Mononuclear cell (primary cell): ENCODE measurements around the gene ACTA1. TPM values are rescaled to one million over a fixed set of nuclear protein-coding genes. Genes with fewer than 3 reads are reported as not detected.

ENCODE experiments used
- H3K27me3 ChIP-seq: 2 replicates; pipeline ENCODE4 v1.6.0; 2011; ENCODE audit warnings: low read length, control low read depth; ENCODE audit not compliant: insufficient read depth
- H3K4me1 ChIP-seq: 2 replicates; pipeline ENCODE4 v1.5.1; 2011; ENCODE audit warnings: mild to moderate bottlenecking, low read length, control low read depth; ENCODE audit not compliant: insufficient read depth
- H3K4me3 ChIP-seq: 2 replicates; pipeline ENCODE4 v1.5.1; 2011; ENCODE audit warnings: mild to moderate bottlenecking, low read length, moderate library complexity
- H3K9me3 ChIP-seq: 2 replicates; pipeline ENCODE4 v1.5.1; 2011; ENCODE audit warnings: low read depth, mild to moderate bottlenecking, control low read depth, low read length
- total RNA-seq: library from RNA; depleted of rRNA; stranded (reverse); fragments of >200 nt; gene quantifications from one replicate; pipeline ENCODE4 v1.2.3, GENCODE V29; 2012

ACTA1 gene
- total RNA-seq, 1 donor: not detected

DNA sequence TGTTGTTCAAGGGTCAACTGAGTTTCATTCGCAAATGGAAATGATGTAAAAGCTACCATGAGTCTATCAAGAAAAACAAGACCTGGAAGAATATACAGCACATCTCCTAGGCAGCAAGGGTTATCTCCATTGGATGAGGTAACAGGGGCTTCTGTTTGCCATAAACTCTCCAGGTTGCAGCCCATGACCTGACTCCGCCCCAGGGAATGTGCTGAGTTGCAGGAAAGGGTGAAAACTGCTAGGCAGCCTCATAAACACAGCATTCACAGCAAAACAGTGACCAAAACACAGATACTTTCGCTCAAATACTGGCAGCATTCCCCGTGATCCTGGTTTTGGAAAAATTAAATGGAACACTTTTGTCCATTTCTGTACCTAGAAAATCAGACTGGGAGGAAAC lies 20.2 kb upstream of the ACTA1 start:
- Histone ChIP-seq H3K27me3 (no peaks in the 10 kb centered on the region), H3K9me3 (no peaks in the 10 kb centered on the region), H3K4me1 (no peaks in the 10 kb centered on the region), H3K4me3 (no peak overlapping the region)

DNA sequence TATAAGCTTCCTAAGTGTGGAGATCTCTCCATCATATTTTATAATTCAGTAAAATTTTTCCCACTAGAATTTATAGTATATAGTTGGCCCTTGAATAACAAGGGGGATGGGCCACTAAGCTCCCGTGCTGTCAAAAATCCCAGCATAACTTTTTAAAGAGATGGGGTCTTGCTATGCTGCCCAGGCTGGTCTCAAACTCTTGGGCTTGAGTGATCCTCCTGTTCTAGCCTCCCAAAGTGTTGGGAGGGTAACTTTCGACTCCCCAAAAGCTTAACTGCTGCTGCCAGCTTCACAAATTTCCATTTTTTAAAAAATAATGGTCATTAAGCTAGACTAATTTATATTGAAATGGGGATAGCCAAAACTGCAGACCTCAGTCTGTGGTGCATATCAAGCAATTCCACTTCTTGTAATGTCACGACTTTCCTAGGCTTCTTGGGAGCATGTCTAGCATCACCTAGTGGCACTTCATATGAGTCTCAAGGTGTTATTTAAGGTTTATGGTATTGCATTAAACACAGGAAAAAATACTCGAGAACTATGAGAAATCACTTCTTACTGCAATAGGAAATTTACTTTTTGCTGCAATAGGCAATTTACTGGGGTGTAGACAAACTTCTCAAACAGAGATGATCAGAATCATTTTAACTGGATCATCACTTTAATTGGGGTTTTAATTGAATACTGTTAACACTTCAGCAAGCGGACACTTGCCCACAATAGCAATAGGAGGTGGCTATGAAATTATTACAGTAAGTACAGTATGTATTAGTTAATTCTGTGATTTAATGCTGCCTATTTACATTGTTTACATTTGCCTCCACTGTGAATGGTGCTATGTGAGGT lies 19.3 kb upstream of the ACTA1 start:
- H3K27me3 ChIP-seq: no peaks in the 10 kb centered on the region
- no peak overlapping the region for H3K4me3 ChIP-seq
- no peaks in the 10 kb centered on the region for H3K9me3 ChIP-seq
- H3K4me1 ChIP-seq: no peaks in the 10 kb centered on the region

DNA sequence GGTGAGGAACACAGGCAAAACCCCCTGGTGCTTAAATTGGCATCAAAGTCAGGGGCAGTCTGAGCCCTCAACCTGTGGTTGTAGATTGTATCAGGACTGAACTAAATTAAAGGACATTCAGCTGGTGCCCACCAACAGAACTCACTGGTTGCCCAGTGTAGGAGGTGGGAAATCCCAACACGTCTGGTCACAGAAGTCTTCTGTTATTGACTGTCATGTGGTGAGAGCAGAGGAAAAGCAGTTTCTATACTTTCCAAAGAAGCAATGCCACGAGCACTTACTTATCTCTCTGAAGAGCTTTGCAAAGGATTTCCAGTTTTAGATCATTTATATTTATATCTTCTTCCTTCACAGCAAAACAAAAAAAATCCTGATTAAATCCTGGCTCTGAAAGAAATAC lies 15.0 kb upstream of the ACTA1 start:
- no peak overlapping the region for H3K4me3 ChIP-seq

DNA sequence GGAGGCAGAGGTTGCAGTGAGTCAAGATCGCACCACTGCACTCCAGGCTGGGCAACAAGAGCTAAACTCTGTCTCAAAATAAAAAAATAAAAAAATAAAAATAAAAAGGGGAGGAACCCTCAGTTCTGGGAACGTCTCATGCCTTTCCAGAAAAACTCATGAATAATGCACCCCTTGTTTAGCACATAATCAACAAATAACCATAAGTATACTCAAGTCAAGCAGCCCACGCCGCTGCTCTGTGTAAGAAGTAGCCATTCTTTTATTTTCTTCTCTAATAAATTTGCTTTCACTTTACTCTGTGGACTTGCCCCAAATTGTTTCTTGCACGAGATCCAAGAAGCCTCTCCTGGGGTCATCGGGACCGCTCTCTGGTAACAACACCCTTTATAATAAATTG lies 14.5 kb upstream of the ACTA1 start:
- Histone ChIP-seq H3K9me3 (no peaks in the 10 kb centered on the region), H3K4me3 (no peak overlapping the region), H3K4me1 (no peaks in the 10 kb centered on the region), H3K27me3 (no peaks in the 10 kb centered on the region)

More for the DNA sequence above, 15.0 kb upstream of the ACTA1 start:
- Histone ChIP-seq H3K27me3 (no peaks in the 10 kb centered on the region), H3K9me3 (no peaks in the 10 kb centered on the region), H3K4me1 (no peaks in the 10 kb centered on the region)

DNA sequence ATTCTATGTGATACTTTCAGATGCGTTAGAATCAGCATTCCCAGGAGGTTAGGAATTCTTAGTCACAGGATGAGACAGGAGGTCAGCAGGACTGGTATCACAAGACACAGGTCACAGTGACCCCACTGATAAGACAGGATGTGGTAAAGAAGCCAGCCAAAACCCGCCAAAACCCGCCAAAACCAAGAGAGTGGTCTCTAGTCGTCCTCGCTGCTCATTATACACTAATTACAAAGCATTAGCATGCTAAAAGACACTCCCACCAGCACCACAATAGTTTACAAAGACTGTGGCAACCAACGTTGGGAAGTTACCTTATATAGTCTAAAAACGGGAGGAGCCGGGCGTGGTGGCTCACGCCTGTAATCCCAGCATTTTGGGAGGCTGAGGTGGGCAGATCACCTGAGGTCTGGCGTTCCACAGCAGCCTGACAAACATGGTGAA lies 13.9 kb upstream of the ACTA1 start:
- Histone ChIP-seq H3K9me3 (no peaks in the 10 kb centered on the region), H3K27me3 (no peaks in the 10 kb centered on the region), H3K4me3 (no peak overlapping the region), H3K4me1 (no peaks in the 10 kb centered on the region)

DNA sequence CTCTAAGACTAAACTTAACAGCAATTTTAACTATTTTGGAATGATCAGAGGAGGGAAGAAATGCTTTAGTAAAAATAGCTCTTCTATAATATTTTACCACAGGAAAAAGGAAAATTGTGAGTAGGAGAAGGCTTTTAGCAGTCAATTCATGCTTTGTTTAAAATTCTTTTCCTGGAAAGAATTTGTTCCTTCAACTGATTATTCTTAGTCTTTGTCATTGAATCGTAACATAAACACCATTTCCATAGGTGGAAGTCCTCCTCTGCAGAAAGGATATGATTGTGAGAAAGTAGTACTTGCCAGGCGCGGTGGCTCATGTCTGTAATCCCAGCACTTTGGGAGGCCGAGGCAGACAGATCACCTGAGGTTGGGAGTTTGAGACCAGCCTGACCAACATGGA lies 11.9 kb upstream of the ACTA1 start:
- H3K27me3 ChIP-seq: no peaks in the 10 kb centered on the region
- H3K4me1 ChIP-seq: no peaks in the 10 kb centered on the region
- no peaks in the 10 kb centered on the region for H3K9me3 ChIP-seq
- no peak overlapping the region for H3K4me3 ChIP-seq

DNA sequence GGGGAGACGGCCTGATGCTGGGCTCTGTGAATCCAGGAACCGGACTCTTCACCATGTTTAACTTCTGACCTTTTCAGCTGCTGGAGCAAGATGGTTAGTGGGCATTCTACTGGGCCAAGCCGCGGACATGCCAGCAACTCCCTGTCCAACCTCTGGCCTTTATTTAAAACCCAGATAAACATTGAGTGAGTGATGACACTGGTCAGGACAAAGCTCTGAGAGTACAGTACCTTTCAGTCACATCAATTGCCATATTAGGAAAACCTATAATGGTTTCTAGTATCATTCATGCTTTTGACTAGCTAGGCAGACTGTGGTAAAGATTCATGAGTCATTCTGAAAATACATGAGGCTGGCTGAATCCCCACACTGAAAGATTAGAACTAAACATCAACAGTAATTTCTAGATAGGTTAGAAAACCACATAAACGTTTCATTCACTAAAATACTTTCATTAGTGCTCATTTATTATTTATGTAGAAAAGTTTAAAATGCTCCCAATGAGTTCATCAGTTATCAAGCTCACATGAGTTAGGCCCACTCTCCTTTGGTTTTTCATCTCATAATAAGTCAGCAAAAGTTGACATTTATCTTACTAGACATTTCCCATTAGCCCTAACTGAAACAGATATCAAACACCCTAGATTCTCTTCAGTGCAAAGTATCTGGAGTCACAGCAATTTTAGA lies 7.1 kb upstream of the ACTA1 start:
- no peaks in the 10 kb centered on the region for H3K9me3 ChIP-seq
- H3K27me3 ChIP-seq: no peaks in the 10 kb centered on the region
- no peaks in the 10 kb centered on the region for H3K4me1 ChIP-seq
- no peak overlapping the region for H3K4me3 ChIP-seq

DNA sequence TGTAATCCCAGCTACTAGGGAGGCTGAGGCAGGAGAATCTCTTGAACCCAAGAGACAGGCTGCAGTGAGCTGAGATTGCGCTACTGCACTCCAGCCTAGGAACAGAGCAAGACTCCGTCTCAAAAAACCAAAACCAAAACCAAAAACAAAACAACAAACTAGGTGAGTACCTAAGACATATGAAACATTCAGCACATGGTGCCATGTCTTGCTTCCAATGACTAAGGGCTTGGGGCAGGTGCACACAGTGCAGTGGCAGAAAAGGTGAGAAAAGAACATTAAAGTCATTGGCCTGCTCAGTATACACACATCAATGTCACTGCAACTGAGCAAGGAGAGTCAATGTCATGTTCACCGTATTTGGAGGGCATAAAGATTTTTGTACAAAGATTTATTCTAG lies 4.1 kb upstream of the ACTA1 start:
- H3K27me3 ChIP-seq: peaks cover 25% of the 10 kb centered on the region
- no peak overlapping the region for H3K4me3 ChIP-seq
- no peaks in the 10 kb centered on the region for H3K9me3 ChIP-seq
- H3K4me1 ChIP-seq: no peaks in the 10 kb centered on the region

DNA sequence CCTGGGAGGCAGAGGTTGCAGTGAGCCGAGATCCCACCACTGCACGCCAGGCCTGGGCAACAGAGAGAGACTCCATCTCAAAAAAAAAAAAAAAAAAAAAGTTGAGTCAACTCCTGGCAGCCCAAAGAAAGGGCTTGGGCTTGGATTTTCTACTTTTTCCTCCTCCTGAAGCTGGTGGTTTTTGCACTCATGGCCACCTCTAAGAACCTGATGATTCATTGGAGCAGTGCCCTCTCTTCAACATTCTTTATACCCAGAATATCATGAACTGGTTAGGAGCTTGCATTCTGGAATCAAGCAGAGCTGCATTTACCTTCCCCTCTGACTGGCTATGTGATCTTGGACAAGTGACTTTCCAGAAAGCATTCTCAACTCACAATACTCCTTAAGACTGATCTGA lies 3.5 kb upstream of the ACTA1 start:
- Histone ChIP-seq H3K27me3 (peaks cover 30% of the 10 kb centered on the region), H3K4me1 (no peaks in the 10 kb centered on the region), H3K9me3 (no peaks in the 10 kb centered on the region), H3K4me3 (no peak overlapping the region)

DNA sequence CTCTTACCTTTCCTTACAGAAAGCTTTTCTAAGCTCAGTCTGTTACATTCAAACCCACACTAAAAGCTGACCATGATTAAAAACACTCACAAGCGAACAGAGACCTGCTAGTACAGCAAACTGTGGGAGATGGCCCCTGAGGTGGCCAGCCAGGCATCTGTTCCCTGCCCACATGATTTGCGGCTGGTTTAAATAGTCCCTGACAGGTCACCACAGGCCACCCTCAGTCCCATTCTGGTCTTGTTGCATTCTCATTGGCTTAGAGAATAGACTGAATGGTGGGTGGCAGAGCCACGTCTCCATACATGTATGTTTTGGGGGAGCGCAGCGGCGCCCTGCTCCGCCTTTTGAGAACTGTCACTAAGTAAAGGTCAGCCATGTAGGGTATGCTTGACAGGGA lies 2.3 kb upstream of the ACTA1 start:
- Histone ChIP-seq H3K9me3 (no peaks in the 10 kb centered on the region), H3K4me3 (no peak overlapping the region), H3K4me1 (peaks cover 4% of the 10 kb centered on the region), H3K27me3 (peaks cover 38% of the 10 kb centered on the region)

DNA sequence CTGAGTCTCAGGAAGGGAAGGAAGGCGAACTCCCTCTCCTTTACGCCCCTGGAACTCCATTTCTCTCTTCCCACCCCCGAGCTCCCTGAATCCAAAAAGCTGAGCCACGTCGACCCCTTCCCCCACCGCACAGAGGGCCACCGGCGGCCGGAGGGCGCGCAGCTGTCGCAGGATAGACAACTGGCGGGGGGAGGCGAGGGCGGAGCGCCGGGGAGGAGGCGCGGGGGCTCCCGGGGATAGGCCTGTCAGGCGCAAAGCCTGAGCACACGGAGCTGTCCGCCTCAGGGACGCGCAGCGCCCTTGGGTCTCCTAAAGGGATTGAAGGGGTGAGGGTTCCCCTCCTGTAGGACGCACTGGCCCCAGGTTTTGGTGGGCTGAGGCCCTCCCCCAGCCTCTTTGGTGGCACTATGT lies 752 bp upstream of the ACTA1 start:
- H3K9me3 ChIP-seq: no peaks in the 10 kb centered on the region
- H3K4me3 ChIP-seq: no peak overlapping the region
- H3K27me3 ChIP-seq: peaks cover 53% of the 10 kb centered on the region
- peaks cover 10% of the 10 kb centered on the region for H3K4me1 ChIP-seq

DNA sequence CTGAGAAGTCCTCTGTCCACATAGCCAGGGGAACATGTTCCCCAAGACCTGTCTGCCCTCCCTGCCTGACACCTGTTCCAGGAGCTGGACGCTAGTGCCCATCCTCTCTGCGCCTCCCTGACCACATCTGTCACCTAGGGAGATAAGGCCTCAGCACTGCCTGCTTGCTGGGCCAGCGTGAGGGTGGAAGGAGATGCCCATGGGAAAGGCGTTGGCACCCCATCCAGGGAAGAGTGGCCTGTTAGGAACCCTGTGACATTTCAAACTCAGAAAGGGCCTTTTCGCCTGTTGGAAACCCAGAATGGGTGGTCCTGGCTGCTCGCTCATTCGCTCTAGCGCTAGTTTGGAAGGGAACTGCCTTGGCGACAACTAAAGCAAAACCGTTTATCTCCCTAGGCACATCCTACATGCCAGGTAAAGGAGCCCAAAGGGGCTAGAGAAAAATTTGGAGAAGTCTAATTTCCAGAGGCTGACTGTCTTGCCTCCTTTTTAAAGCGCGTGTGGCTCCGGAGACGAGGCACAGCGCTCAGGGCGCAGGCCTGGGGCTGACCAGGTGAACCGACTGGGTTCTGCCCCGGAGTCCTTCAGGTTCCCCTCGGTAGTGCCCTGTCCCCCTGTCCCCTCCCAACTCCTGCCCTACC lies 410 bp downstream of the ACTA1 start:
- Histone ChIP-seq H3K4me3 (no peak overlapping the region), H3K27me3 (peaks cover 62% of the 10 kb centered on the region), H3K9me3 (no peaks in the 10 kb centered on the region), H3K4me1 (peaks cover 10% of the 10 kb centered on the region)

DNA sequence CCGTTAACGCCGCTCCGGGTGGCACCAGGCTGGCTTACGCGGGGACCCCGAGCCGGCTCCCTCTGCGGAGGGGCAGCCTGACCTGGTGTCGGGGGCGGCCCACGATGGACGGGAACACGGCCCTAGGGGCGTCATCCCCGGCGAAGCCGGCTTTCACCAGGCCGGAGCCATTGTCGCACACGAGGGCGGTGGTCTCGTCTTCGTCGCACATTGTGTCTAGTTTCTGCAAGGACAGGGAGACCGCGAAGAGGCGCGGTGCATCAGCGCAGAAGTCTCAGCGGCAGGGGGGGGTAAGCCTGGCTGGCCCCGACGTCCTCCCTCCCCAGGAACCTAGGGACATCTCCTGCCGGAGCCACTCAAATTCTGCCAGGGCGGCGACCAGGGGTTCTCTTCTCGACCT lies 989 bp downstream of the ACTA1 start:
- H3K27me3 ChIP-seq: peaks cover 67% of the 10 kb centered on the region
- H3K4me1 ChIP-seq: peaks cover 10% of the 10 kb centered on the region
- H3K4me3 ChIP-seq: no peak overlapping the region
- H3K9me3 ChIP-seq: no peaks in the 10 kb centered on the region

DNA sequence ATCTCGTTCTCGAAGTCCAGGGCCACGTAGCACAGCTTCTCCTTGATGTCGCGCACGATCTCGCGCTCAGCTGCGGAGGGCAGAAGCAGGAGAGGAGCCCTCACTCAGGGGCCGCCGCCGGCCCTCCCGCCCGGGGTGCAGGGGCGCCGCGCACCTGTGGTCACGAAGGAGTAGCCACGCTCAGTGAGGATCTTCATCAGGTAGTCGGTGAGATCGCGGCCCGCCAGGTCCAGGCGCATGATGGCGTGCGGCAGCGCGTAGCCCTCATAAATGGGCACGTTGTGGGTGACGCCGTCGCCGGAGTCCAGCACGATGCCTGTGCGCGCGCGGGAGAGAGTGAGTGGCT lies 1.8 kb downstream of the ACTA1 start:
- Histone ChIP-seq H3K9me3 (no peaks in the 10 kb centered on the region), H3K4me3 (no peak overlapping the region), H3K27me3 (peaks cover 72% of the 10 kb centered on the region), H3K4me1 (peaks cover 10% of the 10 kb centered on the region)

DNA sequence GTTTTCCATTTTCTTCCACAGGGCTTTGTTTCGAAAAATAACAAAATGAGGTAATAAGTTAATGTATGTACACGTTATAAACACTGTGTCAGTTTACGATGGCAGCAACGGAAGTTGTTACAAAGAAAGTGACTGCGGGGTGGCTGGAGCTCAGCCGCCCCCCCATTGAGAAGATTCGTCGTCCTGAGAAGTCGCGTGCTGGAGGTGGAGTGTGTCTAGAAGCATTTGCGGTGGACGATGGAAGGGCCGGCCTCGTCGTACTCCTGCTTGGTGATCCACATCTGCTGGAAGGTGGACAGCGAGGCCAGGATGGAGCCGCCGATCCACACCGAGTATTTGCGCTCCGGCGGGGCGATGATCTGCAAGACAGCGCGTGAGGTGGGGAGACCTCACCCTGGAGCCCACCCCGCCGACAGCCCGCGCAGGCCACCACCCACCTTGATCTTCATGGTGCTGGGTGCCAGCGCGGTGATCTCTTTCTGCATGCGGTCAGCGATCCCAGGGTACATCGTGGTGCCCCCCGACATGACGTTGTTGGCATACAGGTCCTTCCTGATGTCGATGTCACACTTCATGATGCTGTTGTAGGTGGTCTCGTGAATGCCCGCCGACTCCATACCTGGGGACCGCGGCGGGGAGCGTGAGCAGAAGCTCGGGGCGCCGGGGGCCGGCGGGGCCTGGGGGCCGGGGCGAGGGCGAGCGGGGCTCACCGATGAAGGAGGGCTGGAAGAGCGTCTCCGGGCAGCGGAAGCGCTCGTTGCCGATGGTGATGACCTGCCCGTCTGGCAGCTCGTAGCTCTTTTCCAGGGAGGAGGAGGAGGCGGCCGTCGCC lies 2.4 kb downstream of the ACTA1 start:
- Histone ChIP-seq H3K9me3 (no peaks in the 10 kb centered on the region), H3K4me1 (peaks cover 10% of the 10 kb centered on the region), H3K27me3 (peaks cover 78% of the 10 kb centered on the region), H3K4me3 (no peak overlapping the region)
